ENCODE measurements around the gene CD8B2.
A peak's percentile ranks its signal among the peaks of the same experiment; 100 is the strongest.
"Not testable (repeated sequence)": the region's sequence is repeated elsewhere in the genome, so short reads cannot be mapped to it uniquely, and the experiment has no call there.

The CD8B2 gene

GRCh38 chr2:106561803-106562202 lies 74.6 kb downstream of the CD8B2 start:
- TF ChIP-seq, protein P1, sequence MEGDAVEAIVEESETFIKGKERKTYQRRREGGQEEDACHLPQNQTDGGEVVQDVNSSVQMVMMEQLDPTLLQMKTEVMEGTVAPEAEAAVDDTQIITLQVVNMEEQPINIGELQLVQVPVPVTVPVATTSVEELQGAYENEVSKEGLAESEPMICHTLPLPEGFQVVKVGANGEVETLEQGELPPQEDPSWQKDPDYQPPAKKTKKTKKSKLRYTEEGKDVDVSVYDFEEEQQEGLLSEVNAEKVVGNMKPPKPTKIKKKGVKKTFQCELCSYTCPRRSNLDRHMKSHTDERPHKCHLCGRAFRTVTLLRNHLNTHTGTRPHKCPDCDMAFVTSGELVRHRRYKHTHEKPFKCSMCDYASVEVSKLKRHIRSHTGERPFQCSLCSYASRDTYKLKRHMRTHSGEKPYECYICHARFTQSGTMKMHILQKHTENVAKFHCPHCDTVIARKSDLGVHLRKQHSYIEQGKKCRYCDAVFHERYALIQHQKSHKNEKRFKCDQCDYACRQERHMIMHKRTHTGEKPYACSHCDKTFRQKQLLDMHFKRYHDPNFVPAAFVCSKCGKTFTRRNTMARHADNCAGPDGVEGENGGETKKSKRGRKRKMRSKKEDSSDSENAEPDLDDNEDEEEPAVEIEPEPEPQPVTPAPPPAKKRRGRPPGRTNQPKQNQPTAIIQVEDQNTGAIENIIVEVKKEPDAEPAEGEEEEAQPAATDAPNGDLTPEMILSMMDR (IDR thresholded peaks at IDR 0.05): no peak
- no peak for TF ChIP-seq ZFX (IDR thresholded peaks at IDR 0.05; ENCODE audit: borderline replicate concordance)
- peak overlapping the region; percentile 13; the same call in 1 of the 2 replicates for H3K27ac ChIP-seq

DNA sequence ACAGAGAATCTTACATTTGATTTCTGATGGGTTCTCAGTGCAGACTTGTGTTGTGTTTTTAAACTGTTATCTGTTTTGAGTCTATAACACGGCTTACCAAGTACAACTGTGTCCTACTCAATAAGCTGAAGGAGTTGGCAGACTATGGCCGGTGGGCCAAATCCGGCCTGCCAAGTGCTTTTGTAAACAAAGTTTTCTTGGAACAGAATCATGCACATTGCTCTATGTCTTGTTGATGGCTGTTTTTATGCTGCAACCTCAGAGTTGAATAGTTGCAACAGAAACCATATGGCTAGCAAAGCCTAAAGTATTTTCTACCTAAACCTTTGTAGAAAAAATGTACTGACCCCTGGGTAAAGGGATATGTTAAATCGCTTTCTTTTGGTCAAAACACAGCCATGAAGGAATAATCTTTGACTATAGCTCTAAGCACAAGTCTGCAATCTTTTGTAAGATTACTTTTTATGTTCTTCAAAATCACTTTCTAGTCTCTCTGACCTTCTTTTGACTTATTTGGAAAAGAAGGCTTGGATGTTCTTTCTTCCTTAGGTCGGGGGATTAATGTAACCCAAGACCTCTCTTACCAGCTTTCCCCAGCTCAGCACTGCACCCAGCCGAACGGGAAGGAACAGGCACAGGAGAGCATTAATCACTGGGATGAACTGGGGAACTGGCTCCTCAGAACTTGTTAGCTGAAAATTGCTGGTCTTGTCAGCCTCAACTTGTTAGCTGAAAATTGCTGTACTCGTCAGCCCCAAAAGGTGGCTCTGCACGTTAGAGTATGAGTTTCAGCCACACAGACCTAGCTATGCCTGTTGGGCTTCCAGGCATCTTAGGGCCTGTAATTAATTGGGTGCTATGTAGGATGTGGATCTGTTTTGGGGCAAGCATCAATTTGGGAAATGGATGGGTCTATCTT lies 75.4 kb downstream of the CD8B2 start:
- H3K27ac ChIP-seq: 0 out of 2 replicates have a peak overlapping the region, but pooled peaks have one; percentile 13
- no peak for TF ChIP-seq ZFX (IDR thresholded peaks at IDR 0.05; ENCODE audit: borderline replicate concordance)
- TF ChIP-seq, protein P1 (IDR thresholded peaks at IDR 0.05): no peak

DNA sequence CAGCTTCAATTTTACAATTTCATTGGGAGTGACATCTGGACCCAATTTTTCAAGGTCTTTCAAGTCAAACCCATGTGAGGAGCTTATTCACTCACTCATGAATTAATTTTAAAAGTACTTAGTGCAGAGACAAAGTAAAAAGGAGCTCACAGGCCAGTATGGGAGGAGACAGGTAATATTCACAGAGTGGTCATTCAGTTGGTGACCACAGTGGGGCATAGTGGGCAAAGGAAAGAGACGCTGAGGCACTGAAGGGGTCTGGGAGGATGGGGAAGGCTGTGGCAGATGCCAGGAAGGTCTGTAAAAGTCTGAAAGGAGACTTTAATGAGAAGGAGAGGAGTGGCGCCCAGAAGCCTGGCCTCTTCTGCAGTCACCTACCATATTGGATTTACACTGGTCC lies 76.0 kb downstream of the CD8B2 start:
- TF ChIP-seq, protein P1 (IDR thresholded peaks at IDR 0.05): no peak
- no peak for TF ChIP-seq ZFX (IDR thresholded peaks at IDR 0.05; ENCODE audit: borderline replicate concordance)
- H3K27ac ChIP-seq: no peak overlapping the region

DNA sequence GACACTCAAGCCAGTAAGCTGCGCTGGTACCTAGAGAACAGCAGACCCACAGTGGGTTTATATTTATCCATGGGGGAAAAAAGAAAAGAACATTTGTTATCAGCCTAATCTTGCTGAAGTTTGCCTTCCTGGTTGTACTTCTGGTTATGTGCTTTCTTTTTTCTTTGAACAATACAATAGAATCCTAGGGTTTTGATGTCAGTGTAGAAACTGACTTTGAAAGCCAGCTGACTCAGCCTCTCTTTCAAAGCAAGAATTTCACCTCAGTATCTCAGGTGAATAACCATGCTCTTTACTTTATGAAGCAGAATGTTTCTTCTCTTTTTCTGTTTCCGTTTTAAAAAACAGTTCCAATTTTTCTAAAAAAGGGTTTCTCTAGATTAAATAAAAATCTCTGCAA lies 78.4 kb downstream of the CD8B2 start:
- no peak overlapping the region for H3K27ac ChIP-seq
- TF ChIP-seq ZFX (IDR thresholded peaks at IDR 0.05; ENCODE audit: borderline replicate concordance): no peak

DNA sequence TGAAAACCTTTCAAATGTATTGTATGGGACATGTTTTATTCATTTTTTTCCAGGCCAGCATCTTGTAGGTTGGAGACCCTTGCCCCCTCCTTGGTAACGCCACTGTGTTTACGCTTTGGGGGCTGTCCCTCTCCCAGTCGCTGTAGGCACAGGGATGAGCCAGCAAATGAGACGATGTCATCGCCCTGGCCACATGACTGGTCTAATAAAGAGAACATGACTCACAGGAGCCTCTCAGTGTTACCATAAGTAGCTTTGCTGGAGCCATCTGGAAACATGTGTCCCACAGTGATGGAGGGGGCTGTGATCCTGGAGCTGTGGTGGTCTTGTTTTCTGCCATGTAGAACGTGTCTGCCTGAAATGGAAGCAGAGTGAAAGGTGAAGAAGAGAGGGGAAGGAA lies 78.9 kb downstream of the CD8B2 start:
- TF ChIP-seq ZFX (IDR thresholded peaks at IDR 0.05; ENCODE audit: borderline replicate concordance): no peak
- TF ChIP-seq, protein P1 (IDR thresholded peaks at IDR 0.05): no peak
- no peak overlapping the region for H3K27ac ChIP-seq

DNA sequence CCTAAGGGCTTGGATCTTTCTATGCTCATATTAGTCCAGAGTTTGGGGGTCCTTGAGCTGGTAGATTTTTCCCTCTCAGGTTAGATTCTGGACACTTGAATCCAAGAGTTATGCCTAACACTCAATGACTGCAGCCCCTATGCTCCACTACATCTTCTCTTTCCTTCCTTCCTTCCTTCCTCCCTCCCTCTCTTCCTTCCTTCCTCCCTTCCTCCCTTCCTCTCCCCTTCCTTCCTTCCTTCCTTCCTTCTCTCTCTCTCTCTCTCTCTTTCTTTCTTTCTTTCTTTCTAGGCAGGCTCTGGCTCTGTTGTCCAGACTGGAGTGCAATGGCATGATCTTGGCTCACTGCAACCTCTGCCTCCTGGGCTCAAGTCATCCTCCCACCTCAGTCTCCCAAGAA lies 79.3 kb downstream of the CD8B2 start:
- not testable (repeated sequence) for H3K27ac ChIP-seq

GRCh38 chr2:106570316-106570715 lies 83.2 kb downstream of the CD8B2 start:
- H3K27ac ChIP-seq: no peak overlapping the region
- TF ChIP-seq ZFX (IDR thresholded peaks at IDR 0.05; ENCODE audit: borderline replicate concordance): no peak
- TF ChIP-seq, protein P1 (IDR thresholded peaks at IDR 0.05): no peak
